Fibroblast of the aortic adventitia (primary cell): ENCODE data around the gene EPB42. TPM values are rescaled to one million over a fixed set of nuclear protein-coding genes. Genes with fewer than 3 reads are reported as not detected.
"Not testable (repeated sequence)": the region's sequence is repeated elsewhere in the genome, so short reads cannot be mapped to it uniquely, and the experiment has no call there.

Experiments used
- DNase-seq: peaks from one replicate; pipeline ENCODE4 v3.0.0-alpha.2; 2010; ENCODE audit warnings: low read depth
- H3K4me3 ChIP-seq: 2 replicates; pipeline ENCODE4 v1.5.1; 2011; ENCODE audit warnings: low read depth, mild to moderate bottlenecking, control low read depth, low read length, moderate library complexity
- total RNA-seq: library from RNA; depleted of rRNA; stranded (reverse); fragments of >200 nt; gene quantifications from 2 replicates; pipeline ENCODE4 v1.2.3, GENCODE V29; 2012; ENCODE audit warnings: low replicate concordance
- TF ChIP-seq, protein P1 (sequence below): IDR thresholded peaks from 2 replicates; pipeline ENCODE4 v1.5.1; 2011; ENCODE audit warnings: mild to moderate bottlenecking, low read length, control low read depth, inconsistent platforms; ENCODE audit not compliant: insufficient read depth

EPB42 gene
- total RNA-seq, 1 donor: not detected

DNA sequence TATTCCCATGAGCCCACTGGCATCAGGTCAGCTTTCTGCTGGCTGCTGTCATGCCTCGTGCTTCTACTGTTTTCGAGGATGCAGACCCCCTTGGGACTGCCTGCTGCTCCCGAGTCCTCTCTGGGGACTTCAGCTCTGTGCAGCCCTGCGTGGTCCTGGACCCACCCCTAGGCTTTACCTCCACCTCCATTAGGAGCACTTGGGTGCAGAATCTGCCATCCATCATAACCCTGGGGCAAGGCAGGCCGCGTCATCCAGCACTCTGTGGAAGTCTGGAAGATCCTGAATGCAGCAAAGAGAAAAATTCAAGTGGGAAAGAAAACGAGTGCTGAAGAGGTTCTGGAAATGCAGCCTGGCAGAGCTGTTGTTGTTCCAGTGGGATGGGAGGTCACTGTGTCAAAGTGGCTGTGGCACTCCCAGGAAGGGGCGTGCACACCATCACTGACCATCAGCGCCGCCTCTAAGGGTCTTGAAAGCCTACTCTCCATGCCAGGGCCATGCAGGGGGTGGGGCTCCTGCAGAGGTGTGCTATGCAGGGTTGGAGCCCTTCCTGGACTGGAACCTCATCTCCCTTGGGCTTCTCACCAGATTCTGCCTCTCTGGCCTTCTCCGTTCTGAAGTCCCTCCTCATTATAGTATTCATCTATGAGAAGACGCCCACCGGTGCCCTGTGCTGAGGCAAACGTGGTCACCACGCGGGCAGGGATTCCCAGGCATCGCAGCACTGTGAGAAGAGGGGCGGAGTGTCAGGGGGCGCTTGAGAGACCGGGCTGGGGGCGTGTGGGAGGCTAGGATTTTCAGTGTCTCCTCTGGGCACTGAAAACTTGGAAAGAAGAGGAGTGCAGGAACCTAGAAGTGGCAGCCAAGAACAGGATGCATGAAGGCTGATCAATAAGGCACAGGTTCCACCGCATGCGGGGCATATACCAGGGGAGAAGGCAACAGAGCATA is 12.5 kb downstream of the EPB42 start:
- no peak overlapping the region for H3K4me3 ChIP-seq
- DNase-seq: no peak
- TF ChIP-seq, protein P1, sequence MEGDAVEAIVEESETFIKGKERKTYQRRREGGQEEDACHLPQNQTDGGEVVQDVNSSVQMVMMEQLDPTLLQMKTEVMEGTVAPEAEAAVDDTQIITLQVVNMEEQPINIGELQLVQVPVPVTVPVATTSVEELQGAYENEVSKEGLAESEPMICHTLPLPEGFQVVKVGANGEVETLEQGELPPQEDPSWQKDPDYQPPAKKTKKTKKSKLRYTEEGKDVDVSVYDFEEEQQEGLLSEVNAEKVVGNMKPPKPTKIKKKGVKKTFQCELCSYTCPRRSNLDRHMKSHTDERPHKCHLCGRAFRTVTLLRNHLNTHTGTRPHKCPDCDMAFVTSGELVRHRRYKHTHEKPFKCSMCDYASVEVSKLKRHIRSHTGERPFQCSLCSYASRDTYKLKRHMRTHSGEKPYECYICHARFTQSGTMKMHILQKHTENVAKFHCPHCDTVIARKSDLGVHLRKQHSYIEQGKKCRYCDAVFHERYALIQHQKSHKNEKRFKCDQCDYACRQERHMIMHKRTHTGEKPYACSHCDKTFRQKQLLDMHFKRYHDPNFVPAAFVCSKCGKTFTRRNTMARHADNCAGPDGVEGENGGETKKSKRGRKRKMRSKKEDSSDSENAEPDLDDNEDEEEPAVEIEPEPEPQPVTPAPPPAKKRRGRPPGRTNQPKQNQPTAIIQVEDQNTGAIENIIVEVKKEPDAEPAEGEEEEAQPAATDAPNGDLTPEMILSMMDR: no peak

DNA sequence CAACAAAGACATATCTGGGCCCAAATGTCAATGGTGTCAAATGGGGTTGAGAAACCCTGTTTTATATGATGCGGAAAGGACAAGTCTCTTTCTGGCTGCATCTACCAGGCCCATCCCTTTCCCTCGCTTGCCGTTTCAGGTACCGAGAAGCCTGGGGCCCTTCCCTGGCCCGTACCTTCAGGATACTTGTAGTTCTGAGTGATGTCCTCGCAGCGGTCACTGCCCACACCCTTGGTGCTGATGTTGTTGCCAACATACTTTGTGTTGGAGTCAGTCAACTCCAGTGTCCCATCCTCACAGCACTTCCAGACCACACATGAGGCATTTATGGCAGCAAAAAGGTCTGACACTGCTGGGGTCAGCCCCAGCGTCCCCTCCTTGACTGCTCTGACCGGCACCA is 13.8 kb downstream of the EPB42 start:
- no peak overlapping the region for H3K4me3 ChIP-seq
- no peak for DNase-seq
- TF ChIP-seq, protein P1: no peak

DNA sequence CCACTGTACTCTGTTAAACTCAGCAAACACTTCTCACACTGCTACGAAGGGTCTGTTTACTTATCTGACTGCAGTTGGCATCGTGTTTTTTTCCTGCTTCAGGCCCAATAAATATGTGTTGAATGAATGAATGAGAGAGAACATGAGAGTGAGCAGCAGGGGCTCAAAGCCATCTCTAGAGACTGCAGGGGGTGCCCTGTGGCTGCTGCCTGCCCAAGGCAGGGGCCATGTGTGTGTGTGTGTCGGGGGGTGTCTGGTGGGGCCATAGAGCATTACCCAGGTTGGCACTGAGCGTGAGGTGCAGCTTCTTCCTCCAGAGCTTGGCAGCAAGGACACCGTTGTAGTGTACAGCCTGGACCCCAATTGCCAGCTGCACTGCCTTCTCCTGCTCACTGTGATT is 14.8 kb downstream of the EPB42 start:
- H3K4me3 ChIP-seq: no peak overlapping the region
- DNase-seq: no peak
- TF ChIP-seq, protein P1: no peak

DNA sequence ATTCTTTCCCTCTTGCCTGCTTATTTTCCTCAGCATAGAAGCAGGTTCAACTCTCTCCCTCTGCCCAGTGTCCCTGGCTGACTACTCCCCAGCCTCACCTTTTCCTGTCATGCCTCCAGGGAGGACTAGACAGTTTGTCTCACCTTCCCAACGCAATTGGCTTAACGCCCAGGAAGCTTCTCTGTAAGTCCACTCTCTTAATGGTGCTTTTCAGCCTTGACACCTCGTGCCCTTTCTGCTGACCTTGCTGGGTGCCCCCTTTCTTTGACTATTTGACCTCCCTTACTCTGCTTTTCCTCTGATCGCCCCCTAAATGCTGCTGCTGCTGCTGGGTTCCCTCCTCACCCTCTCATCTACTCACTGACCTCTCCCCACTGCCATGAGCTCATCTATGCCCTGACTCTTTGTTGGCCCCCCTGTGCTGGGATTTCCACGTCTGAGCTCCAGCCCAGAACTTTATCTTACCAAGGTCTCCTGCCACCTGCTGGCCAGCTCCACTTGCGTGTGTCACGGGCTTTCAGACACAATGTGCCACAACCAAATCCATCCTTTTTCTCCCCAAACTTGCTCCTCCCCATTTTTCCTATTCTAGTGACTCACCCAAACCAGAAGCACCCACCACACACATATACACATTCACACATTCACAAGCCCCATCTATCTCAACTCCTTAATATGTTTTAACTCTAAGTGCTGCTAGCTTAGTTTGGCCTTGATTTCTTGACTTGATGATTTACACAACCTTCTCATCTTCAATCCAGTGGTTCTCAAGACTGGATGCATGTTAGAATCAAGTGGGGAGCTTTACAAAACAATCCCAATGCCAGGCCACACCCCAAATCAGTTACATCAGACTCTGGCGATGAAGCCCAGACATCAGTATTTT is 16.6 kb downstream of the EPB42 start:
- TF ChIP-seq, protein P1: peak; percentile 70
- H3K4me3 ChIP-seq: no peak overlapping the region
- DNase-seq: peak; percentile 68

DNA sequence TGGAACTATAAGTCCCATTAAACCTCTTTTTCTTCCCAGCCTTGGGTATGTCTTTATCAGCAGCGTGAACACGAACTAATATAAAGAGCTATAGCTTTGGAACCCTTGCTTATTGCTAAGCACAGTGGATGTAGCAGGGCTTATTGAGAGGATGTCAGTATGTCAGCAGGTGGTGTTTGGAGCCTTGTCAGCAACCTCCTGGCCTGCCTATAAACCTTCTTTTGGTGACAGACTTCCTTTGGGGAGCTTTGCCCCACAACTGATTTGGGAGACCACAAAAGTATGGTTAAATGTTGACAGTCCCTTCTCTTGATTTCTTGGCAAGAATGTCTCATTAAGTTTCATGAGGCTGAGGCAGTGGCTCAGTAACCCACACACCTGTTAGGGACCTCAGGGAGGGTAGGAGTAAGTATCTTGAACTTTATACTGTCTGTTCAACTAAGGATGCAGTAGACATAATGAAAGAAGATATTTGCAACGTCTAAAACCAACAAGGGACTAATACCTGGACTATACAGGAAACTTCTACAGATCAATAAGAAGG is 20.8 kb downstream of the EPB42 start:
- DNase-seq: no peak
- TF ChIP-seq, protein P1: no peak
- H3K4me3 ChIP-seq: no peak overlapping the region

DNA sequence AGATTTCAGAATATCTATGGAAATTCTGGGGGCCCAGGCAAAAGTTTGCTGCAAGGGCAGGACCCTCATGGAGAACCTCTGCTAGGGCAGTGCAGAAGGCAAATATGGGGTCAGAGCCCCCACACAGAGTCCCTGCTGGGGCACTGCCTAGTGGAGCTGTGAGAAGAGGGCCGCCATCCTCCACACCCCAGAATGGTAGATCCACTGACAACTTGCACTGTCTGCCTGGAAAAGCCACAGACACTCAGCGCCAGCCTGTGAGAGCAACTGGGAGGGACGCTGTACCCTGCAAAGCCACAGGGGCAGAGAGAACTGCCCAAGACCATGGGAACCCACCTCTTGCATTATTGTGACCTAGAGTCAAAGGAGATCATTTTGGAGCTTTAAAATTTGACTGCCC is 21.8 kb downstream of the EPB42 start:
- DNase-seq: no peak
- no peak overlapping the region for H3K4me3 ChIP-seq
- TF ChIP-seq, protein P1: no peak

DNA sequence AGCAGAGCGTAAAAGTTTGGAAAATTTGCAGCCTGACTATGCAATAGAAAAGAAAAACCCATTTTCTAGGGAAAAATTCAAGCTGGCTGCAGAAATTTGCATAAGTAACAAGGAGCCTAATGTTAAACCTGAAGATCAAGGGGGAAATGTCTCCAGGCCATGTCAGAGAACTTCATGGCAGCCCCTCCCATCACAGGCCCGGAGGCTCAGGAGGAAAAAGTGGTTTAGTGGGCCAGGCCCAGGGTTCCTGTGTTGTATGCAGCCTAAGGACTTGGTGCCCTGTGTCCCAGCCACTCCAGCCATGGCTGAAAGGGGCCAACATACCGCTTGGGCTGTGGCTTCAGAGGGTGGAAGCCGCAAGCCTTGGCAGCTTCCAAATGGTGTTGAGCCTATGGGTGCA is 22.3 kb downstream of the EPB42 start:
- H3K4me3 ChIP-seq, DNase-seq: not testable (repeated sequence)

DNA sequence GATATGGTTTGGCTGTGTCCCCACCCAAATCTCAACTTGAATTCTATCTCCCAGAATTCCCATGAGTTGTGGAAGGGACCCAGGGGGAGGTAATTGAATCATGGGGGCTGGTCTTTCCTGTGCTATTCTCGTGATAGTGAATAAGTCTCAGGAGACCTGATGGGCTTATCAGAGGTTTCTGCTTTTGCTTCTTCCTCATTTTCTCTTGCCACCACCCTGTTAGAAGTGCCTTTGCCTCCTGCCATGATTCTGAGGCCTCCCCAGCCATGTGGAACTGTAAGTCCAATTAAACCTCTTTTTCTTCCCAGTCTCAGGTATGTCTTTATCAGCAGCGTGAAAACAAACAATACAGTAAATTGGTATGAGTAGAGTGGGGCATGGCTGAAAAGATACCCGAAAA is 23.0 kb downstream of the EPB42 start:
- DNase-seq, H3K4me3 ChIP-seq: not testable (repeated sequence)
